Type B pancreatic cell (in vitro differentiated cells): ENCODE measurements around the gene TENM3. TPM values are rescaled to one million over a fixed set of nuclear protein-coding genes. Genes with fewer than 3 reads are reported as not detected.

Experiments
- DNase-seq: peaks from one replicate; pipeline ENCODE4 v3.0.0; 2021; ENCODE audit warnings: mixed read lengths; ENCODE audit not compliant: unreplicated experiment; ENCODE audit errors: extremely low spot score
- H3K27ac Mint-ChIP-seq: 2 replicates; pipeline ENCODE4 v1.8.0; 2021; ENCODE audit warnings: mild to moderate bottlenecking, mixed read lengths
- H3K27me3 Mint-ChIP-seq: 2 replicates; pipeline ENCODE4 v1.8.0; 2021; ENCODE audit warnings: mixed read lengths
- H3K36me3 Mint-ChIP-seq: 2 replicates; pipeline ENCODE4 v1.8.0; 2021; ENCODE audit warnings: mixed read lengths
- H3K4me1 Mint-ChIP-seq: one replicate; pipeline ENCODE4 v1.8.0; 2021; ENCODE audit warnings: mixed read lengths; ENCODE audit not compliant: unreplicated experiment
- H3K4me3 Mint-ChIP-seq: 2 replicates; pipeline ENCODE4 v1.8.0; 2021; ENCODE audit warnings: mild to moderate bottlenecking, mixed read lengths
- H3K9me3 Mint-ChIP-seq: 2 replicates; pipeline ENCODE4 v1.8.0; 2021; ENCODE audit warnings: mixed read lengths
- CTCF ChIP-seq: fragments of 200-600 bp; sonication (generic); conservative IDR thresholded peaks from 2 replicates; pipeline ENCODE4 v1.5.0; 2021; ENCODE audit warnings: antibody characterized with exemption, mild to moderate bottlenecking
- total RNA-seq: library from RNA; stranded (reverse); gene quantifications from 2 replicates; pipeline ENCODE4 v1.2.1, GENCODE V29; 2021; ENCODE audit warnings: low replicate concordance

Gene TENM3
- total RNA-seq, 1 donor from 2014 or later = 73.5 TPM

- Mint-ChIP-seq H3K27ac (no peak overlapping the region), H3K4me1 (no peaks in the 10 kb centered on the region), H3K27me3 (no peaks in the 10 kb centered on the region), H3K9me3 (no peaks in the 10 kb centered on the region), H3K4me3 (no peak overlapping the region), H3K36me3 (peaks cover 23% of the 10 kb centered on the region)
- DNase-seq = no peak
- no peak for TF ChIP-seq CTCF
Measured at GRCh38 chr4:182688081-182688480, 444.9 kb downstream of the TENM3 start.

- no peak for DNase-seq
- TF ChIP-seq CTCF = no peak
- Mint-ChIP-seq H3K4me3 (no peak overlapping the region), H3K36me3 (peaks cover 15% of the 10 kb centered on the region), H3K9me3 (no peaks in the 10 kb centered on the region), H3K27me3 (no peaks in the 10 kb centered on the region), H3K27ac (no peak overlapping the region), H3K4me1 (peaks cover 4% of the 10 kb centered on the region)
Measured at GRCh38 chr4:182694551-182694950, 451.3 kb downstream of the TENM3 start.

- TF ChIP-seq CTCF = no peak
- Mint-ChIP-seq H3K4me3 (no peak overlapping the region), H3K27ac (no peak overlapping the region), H3K4me1 (peaks cover 4% of the 10 kb centered on the region), H3K36me3 (peaks cover 15% of the 10 kb centered on the region), H3K9me3 (no peaks in the 10 kb centered on the region), H3K27me3 (no peaks in the 10 kb centered on the region)
- DNase-seq = no peak
Measured at GRCh38 chr4:182695009-182695408, 451.8 kb downstream of the TENM3 start.

GRCh38 chr4:182695842-182696241, 452.6 kb downstream of the TENM3 start:
- Mint-ChIP-seq H3K36me3 (peaks cover 8% of the 10 kb centered on the region), H3K27me3 (no peaks in the 10 kb centered on the region), H3K27ac (no peak overlapping the region), H3K4me3 (no peak overlapping the region), H3K9me3 (no peaks in the 10 kb centered on the region), H3K4me1 (peaks cover 4% of the 10 kb centered on the region)
- DNase-seq = no peak
- no peak for TF ChIP-seq CTCF

GRCh38 chr4:182697094-182697493, 453.9 kb downstream of the TENM3 start:
- Mint-ChIP-seq H3K27me3 (no peaks in the 10 kb centered on the region), H3K27ac (no peak overlapping the region), H3K4me1 (peaks cover 4% of the 10 kb centered on the region), H3K36me3 (peaks cover 4% of the 10 kb centered on the region), H3K4me3 (no peak overlapping the region), H3K9me3 (no peaks in the 10 kb centered on the region)
- TF ChIP-seq CTCF = no peak
- no peak for DNase-seq

- H3K4me3 Mint-ChIP-seq = no peak overlapping the region
- DNase-seq = no peak
Measured at GRCh38 chr4:182698212-182698611, 455.0 kb downstream of the TENM3 start.

More at GRCh38 chr4:182698212-182698611, 455.0 kb downstream of the TENM3 start:
- no peaks in the 10 kb centered on the region for H3K9me3 Mint-ChIP-seq
- H3K36me3 Mint-ChIP-seq = peaks cover 3% of the 10 kb centered on the region
- peaks cover 4% of the 10 kb centered on the region for H3K4me1 Mint-ChIP-seq
- no peaks in the 10 kb centered on the region for H3K27me3 Mint-ChIP-seq
- peak overlapping the region; percentile 43 for H3K27ac Mint-ChIP-seq
- TF ChIP-seq CTCF = no peak
